SIG-M5 treated with dmso at 0.1 percent for 504 hours (cell line): ENCODE data around the gene COL13A1.

Experiments
- DNase-seq: peaks from one replicate; lab custom pipeline; 2025; ENCODE audit not compliant: unreplicated experiment; lab: John Stamatoyannopoulos, UW

Gene COL13A1

DNA sequence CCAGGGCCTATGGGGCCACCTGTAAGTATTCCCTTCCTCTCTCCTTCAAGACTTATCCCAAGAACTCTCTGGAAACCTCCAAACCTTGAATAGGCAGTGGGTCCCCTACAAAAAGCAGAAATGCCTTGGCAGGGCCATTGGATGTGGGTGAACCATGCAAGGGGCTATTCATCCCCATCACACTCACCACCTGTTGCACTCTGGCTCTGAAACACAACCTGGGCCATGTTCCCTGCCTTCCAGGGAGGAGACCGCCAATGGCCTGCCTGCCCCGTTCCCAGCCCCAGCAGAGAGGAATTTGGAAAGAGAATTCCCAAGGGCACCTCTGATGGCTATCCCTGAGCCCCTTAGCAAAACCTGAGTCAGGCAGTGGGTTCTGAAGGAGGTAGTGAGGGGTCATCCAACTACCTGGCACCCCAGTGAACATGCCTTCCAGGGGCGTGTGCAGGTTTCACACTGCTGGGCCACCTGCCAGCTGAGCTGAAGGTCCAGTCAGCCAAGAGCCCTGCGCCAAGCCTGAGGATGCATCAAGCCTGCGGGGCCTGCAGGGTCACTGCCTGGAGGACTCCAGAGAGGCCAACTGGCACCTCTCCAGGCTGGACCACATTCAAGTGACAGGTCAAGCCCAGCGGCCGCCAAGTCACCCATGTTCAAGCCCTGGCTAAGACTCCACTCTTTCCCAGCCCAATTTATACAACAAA, 101.3 kb downstream of the COL13A1 start:
- no peak for DNase-seq

- no peak for DNase-seq
Observed at GRCh38 chr10:69904533-69904932, 102.8 kb downstream of the COL13A1 start.

DNA sequence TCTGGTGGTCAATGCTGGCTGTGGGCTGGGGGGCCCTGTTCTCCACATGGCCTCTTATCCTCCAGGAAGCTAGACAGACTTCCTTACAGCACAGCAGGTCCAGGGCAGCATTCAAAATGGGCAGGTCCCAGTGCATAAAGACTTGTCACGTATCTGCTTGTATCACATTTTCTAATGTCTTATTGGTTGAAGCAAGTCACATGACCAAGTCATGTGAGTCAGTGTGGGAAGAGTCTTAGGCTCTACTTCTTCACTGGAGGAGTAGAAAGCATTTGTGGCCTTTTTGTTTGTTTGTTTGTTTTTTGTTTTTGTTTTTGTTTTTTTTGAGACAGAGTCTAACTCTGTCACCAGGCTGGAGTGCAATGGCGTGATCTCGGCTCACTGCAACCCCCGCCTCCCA, 104.7 kb downstream of the COL13A1 start:
- no peak for DNase-seq

DNA sequence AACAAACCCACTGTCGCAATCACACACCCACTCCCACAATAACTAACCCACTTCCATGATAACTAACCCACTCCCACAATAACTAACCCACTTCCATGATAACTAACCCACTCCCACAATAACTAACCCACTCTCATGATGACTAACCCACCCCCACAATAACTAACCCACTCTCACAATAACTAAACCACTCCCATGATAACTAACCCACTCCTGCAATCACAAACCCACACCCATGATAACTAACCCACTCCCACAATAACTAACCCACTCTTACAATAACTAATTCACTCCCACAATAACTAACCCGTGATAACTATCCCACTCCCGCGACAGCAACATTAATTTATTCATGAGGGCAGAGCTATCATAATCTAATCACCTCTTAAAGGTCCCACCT, 105.8 kb downstream of the COL13A1 start:
- DNase-seq = no peak

- no peak for DNase-seq
Observed at GRCh38 chr10:69908124-69908523, 106.4 kb downstream of the COL13A1 start.

GRCh38 chr10:69910561-69910960, 108.9 kb downstream of the COL13A1 start:
- DNase-seq = no peak

DNA sequence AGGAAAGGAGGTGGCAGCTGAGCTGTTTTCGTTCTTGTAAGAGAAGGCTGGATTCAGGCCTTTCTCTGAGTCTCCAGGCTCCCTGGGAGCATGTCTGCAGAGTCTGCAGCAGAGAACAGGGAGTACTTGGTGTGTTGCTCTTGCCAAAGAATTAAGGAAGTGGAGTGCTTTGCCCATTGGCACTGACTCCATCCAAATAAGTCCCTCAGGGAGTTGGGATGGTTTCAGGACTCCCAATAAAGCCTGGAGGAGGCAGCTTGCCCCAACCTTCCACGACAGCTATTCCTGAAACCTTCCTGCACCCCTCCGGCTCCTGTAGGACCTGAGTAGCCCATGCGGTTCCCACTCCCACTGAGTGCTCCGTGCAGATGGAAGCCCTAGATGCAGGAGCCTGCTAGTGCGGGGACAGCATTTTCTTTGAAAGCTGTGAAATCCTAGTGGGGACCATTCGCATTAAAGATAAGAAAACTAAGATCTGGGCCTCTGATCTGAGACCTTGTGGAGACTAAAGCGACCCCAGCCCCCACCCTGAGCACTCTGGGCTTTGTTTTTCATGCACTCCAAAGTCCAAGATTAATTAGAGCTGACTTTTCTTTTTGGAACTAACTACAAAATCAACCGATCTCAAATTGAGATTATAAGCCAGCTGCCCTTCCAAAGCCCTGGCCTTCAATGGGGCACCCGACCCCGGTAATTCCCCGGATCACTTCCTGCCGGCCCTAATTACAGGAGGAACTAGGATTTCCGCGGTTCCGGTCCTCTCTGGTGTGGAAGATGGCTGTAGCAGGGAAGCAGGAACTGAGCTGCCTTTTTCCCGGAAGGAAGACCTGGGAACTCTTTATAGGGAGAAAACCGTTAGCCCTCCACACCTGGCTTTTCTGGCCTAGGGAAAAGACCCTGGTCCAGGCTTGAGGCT, 110.2 kb downstream of the COL13A1 start:
- no peak for DNase-seq

DNA sequence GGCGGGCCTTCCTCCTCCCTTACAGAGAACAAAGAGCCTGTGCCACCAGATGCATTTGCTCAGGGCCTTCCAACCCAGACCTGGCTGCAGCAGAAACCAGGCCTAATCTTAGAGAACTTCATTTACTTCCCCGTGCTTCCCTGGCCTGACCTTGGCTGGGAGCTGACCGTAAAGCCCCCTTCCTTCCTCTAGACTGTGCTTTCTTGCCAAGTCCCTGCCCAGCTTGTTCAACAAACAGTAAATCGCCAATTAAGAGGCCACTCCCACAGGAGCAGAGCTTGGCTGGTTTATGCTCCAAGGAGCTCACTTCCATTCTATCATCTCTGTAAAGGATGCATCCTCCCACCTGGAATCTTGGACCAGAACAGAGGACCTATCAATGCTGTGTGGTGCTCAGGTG, 110.9 kb downstream of the COL13A1 start:
- no peak for DNase-seq

- no peak for DNase-seq
Observed at GRCh38 chr10:69913606-69914382, 112.1 kb downstream of the COL13A1 start.

GRCh38 chr10:69914398-69915214, 112.9 kb downstream of the COL13A1 start:
- DNase-seq = peak; percentile 31

DNA sequence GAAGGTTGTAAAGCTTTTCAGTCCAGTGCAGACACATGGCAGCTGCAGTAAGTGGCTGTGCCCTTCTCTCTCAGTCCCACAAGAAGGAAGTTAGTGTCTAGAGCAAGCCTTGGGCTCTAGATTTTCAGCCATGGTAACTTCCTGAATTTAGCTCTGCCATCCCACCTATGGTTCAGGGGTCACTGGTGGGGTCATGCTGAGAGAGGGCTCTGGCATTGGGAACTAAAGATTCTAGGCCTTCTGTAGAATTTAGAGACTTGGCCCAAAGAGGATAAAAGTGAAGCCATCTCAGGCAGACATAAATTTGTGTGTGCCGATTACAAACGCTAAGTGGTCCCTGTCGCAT, 113.5 kb downstream of the COL13A1 start:
- DNase-seq = no peak

- DNase-seq = no peak
Observed at GRCh38 chr10:69916118-69916517, 114.4 kb downstream of the COL13A1 start.

- no peak for DNase-seq
Observed at GRCh38 chr10:69918036-69918435, 116.3 kb downstream of the COL13A1 start.

- no peak for DNase-seq
Observed at GRCh38 chr10:69919250-69919649, 117.5 kb downstream of the COL13A1 start.

DNA sequence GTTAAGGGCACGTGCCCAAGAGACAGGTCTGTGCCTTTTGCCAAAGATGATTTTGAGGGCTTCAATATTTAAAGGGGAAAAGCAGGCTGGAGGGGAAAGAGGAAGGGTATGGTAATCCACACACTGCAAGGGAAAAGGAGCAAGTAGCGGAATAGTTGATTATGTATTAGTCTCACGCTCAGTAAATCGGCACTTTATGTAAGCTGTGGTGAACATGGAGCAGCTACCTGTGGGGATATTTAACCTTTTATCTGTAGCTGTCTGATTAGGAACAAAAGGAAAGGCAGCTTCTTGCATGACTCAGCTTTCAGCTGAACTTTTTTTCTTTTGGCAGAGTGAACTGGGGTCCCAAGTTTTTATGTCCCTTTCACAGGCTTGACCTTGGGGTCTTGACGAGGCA, 123.4 kb downstream of the COL13A1 start:
- no peak for DNase-seq

DNA sequence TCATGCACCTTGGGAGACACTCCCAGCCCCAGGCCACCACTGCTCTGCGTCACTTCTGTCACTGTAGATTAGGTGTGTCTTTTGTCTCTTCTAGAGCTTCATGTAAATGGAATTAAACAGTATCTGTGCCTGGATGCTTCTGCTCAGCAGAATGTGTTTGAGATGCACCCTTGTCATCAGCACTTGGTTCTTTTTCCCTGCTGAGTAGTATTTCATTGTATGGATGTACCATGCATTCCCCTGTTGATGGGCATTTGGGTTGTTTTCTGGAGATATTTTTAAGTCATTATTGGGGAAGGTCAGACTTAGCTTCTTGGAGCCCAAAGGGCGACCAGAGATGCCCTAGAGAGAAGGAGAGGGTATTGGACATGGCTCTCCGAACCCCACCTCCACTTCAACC, 126.6 kb downstream of the COL13A1 start:
- no peak for DNase-seq

DNA sequence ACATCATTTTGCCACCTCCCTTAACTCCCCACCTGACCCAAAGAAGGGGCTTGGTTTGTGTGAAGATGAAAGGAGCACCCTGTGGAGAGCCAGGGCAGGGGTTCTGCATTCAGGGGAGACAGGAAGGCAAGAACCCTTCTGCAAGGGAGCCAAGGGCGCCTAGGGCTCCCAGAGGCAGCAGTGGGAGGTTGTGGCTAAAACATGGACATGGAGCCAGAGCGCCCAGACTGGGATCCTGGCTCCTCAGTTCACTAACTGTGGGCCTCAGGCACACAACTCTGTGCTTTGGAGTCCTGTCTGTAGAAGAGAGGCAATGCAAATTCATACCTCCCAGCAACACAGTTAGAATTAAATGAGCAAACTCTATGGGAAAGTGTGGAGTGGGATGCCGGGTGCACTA, 127.9 kb downstream of the COL13A1 start:
- no peak for DNase-seq

GRCh38 chr10:69934768-69935167, 133.1 kb downstream of the COL13A1 start:
- no peak for DNase-seq

DNA sequence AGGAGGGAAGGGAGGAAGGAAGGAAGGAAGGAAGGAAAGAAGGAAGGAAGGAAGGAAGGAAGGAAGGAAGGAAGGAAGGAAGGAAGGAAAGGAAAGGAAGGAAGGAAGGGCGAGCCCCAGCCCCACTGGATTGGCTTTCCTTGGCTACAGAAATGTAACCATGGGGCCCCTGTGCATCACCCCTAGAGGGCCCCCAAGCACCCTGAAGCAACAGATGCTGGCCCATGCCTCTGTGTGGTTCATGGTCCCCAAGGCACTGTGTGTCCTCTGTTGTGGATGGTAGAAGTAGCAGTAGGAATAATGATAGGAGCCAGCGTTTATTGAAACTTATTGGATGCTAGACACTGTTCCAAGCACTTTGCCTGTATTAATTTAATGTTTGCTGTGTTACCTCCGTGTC, 134.4 kb downstream of the COL13A1 start:
- DNase-seq = no peak

- DNase-seq = no peak
Observed at GRCh38 chr10:69938541-69938991, 136.9 kb downstream of the COL13A1 start.

DNA sequence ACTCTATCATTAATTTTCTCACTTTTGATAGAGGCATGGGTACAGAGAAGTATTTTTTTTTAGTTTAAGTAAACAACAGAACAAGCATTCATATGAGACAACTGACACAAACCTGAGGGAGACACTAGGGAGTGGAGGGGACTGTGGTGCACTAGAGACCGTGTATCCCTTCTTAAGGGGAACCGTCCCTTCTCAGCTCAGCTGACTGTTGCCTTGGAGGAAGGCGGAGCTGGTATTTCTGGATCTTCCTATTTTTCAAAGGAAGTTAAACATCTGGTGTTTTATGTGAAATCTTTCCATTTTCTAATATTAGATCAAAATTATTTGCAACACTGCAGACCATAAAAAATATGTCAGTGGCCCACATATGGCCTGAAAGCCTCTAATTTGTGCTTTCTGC, 137.4 kb downstream of the COL13A1 start:
- no peak for DNase-seq
